ENCODE measurements around the gene CATSPERE.
"Not testable (repeated sequence)": the region's sequence is repeated elsewhere in the genome, so short reads cannot be mapped to it uniquely, and the experiment has no call there.

Gene CATSPERE

DNA sequence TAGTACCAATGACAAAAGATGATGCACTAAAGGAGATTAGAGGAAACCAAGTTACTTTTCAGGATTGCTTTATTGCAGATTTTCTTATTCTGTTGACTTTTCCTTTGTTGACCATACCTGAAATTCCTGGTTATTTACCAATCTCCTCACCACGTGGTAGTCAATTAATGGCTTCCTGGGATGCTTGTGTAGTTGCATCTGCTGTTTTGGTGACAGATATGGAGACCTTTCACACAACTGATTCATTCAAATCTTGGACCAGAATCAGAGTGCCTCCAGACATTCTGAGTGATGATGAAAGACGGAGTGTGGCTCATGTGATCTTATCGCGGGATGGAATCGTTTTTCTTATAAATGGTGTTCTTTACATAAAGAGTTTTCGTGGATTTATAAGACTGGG, 91.3 kb downstream of the CATSPERE start:
- no peak for DNase-seq (ENCODE audit: low read depth)

DNA sequence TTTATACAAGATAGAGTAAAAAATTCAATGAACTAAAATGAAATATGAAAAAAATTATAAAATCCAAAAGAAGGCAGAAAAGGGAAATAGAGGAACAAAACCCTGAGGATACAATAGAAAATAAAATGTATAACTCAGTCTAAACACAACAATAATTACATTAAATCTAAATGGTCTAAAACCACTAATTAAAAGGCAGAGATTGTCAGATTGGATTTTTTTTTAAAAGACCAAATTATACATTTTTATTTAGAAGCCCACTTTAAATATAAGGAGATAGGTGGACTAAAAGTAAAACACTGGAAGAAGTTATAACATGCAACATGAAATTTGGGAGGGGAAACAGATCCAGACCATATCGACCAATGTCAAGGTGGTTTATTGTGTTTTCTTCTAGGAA, 95.2 kb downstream of the CATSPERE start:
- DNase-seq (ENCODE audit: low read depth) = no peak

DNA sequence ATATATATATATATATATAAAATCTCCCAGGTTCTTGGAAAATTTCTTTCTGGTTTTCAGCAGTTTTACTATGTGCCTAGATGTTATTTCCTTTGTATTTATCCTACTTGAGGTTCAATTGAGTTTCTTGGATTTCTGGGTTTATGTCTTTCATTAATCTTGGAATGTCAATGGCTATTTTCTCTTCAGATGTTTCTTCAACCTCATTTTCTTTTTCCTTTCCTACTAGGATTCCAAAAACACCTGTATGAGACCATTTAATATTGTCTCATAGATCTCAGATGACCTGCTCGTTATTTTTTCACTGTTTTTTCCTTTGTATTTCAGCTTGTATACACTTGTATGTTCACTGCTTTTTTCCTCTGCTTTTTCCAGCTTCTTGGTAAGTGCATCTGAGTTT, 96.5 kb downstream of the CATSPERE start:
- no peak for DNase-seq (ENCODE audit: low read depth)

DNA sequence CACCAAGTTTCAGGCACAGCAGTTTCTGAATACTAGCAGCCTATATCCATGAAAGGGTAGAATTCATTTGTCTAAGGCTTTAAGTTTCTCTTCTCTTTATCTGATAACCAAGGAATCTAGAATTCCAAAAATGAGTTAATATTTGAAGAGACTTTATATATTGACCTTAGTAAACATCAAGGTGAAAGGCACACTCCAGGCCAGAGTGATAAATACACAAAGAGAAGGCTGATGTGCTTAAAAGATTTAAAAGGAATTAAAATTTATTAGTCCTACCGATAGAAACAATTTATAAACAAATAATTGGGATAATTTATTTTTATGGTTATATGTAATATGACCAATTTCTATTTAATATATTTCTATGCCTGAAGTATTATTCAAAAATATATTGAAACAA, 98.5 kb downstream of the CATSPERE start:
- no peak for DNase-seq (ENCODE audit: low read depth)

DNA sequence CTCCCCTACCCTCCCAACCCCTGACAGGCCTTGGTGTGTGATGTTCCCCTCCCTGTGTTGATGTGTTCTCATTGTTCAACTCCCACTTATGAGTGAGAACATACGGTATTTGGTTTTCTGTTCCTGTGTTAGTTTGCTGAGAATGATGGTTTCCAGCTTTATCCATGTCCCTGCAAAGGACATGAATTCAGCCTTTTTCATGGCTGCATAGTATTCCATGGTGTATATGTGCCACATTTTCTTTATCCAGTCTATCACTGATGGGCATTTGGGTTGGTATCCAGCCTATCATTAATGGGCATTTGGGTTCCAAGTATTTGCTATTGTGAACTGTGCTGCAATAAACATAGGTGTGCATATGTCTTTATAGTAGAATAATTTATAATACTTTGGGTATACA, 101.8 kb downstream of the CATSPERE start:
- not testable (repeated sequence) for DNase-seq (ENCODE audit: low read depth)

DNA sequence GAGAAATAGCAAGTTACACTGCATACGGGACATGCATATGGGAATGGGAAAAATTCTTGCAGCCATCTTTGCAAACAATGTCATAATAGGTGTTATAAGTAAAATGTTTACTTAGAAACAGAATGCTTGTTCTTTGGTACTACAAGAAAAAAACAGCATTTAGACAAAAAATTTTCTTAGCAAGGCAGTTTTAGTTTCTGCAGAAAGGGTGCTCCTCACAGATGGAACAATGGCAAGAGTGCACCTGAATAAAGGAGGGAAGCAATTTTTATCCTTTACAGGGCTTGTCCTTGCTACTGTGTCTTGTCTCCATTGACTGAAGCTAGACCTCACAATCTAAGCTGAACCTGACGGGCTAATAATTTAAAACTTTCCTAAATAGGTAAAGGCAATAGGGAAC, 112.7 kb downstream of the CATSPERE start:
- DNase-seq (ENCODE audit: low read depth) = no peak

DNA sequence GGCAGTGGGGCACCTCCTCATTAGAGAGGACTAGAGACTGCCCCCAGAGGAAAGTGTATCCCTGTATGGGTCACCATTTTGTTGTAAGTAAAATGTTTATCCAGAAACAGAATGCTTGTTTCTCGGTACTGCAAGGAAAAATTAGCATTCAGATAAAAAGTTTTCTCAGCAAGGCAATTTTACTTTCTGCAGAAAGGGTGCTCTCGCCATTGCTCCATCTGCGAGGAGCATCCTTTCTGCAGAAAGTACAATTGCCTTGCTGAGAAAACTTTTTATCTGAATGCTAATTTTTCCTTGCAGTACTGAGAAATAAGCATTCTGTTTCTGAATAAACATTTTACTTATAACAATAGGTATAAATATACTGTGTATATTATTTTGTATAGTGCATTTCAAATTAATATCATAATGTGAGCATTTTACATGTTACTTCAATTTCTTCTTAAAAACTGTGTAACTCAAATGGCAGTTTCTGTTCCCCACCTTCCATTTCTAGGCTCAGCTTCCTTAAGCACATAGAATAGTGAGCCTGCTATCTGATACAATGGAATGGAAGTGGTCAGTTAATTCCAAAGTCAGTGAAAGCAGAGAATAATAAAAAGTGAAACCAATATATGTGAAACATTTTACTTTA, 115.3 kb downstream of the CATSPERE start:
- DNase-seq (ENCODE audit: low read depth) = no peak

DNA sequence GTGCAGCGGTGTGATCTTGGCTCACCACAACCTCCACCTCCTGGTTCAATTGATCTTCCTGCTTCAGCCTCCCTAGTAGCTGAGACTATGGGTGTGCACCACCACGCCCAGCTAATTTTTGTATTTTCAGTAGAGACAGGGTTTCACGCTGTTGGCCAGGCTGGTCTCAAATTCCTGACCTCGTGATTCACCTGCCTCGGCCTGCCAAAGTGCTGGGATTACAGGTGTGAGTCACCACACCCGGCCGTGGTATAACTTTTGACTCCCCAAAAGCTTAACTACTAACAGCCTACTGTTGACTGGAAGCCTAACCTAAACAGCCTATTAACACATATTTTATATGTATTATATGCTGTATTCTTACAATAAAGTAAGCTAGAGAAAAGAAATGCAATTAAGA, 117.1 kb downstream of the CATSPERE start:
- DNase-seq (ENCODE audit: low read depth) = not testable (repeated sequence)

DNA sequence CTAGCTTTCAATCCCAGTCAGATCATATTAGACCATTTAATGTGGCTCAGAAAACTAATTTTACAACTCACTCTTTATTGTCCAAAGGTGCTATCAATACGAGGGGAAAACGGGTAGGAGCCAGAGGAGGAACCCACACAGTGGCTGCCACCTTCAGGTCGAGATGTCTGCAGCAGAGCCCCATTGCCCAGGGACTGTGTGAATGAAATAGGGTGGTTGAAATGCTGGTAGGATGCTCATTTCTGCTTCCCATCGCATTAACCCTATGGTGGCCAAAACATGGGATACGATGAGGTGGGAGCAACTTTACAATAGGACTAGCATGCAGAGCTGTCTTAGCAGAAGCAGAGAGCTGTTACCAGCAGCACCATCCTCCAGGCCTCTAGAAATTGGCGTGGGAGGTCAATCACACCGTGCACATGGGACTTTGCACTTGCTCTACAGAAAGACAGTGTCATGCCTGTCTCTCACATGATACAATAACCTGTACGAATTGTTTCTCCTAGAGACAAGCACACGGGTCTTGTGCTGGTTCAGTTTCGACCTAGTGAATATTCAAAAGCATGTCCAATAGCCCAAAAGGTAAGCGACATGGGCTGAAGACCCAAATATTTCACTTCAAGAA, 122.4 kb downstream of the CATSPERE start:
- no peak for DNase-seq (ENCODE audit: low read depth)

DNA sequence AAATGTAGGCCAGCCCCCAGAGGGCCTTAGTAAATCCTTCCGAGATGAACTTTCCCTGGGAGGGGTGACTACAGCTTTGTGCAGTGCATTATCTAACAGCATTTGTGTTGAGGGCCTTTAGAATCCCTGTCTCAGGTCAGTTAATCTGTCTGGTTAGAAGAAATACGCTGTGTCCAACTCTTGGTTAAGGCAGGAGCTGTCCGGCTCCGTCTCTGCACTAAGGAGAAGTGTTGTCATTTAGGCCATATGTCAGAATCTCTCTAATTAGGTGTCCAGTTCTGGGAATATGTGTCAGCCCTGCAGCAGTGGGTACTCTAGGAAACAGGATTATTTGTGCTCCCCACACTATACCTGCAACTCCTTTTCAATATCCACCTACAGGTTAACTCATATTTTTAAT, 124.8 kb downstream of the CATSPERE start:
- DNase-seq (ENCODE audit: low read depth) = no peak

DNA sequence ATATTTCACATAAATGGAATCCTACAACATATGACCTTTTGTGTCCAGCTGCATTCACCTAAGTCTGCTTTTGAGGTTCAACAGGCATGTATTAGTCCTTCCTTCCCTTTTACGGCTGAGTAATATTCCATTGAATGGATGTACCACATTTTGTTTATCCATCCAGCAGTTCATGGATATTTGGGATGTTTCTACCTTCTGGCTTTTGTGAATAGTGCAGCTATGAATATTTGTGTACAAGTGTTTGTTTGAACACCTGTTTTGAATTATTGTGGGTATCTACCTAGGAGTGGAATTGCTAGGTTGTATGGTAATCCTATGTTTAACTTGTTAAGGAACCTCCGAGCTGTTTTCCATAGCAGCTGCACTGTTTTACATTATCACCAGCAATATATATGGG, 129.6 kb downstream of the CATSPERE start:
- no peak for DNase-seq (ENCODE audit: low read depth)

DNA sequence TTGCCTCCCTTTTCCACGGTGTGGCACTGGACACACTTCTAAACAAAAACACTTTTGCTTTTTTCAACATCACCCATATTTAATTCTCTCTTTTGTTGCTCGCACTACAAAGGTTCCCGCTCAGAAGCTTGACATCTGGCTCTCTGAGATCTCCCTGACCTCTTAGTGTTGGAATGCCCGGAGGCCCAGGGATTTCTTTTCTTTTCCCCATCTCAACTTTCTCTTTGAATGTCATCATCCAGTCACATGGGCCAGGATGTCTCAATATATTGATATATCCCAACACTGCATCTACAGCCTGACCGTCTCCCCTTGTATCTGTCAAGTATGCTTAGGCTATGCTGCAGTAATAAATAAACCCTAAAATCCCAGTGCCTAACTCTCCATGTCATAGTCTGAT, 137.5 kb downstream of the CATSPERE start:
- DNase-seq (ENCODE audit: low read depth) = no peak

DNA sequence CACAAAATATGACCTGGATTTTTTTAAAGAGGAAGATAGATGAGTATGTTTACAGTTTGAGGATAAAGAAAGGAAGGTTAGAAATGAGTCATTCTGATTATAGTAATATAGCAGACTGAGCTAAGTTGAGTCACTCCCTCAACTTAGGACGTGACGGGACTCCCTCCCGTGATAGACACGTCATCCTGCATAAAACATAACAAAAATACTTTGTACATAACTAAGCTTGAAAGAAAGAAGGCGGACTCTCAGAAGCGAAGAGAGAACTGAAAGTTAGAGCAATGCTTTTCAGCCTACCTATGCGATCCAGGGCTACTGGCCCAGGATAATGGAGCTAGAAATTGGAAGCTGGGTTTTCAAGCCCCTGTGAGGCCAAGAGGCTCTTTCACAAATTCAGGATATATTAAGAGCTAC, 138.9 kb downstream of the CATSPERE start:
- DNase-seq (ENCODE audit: low read depth) = peak; percentile 79

DNA sequence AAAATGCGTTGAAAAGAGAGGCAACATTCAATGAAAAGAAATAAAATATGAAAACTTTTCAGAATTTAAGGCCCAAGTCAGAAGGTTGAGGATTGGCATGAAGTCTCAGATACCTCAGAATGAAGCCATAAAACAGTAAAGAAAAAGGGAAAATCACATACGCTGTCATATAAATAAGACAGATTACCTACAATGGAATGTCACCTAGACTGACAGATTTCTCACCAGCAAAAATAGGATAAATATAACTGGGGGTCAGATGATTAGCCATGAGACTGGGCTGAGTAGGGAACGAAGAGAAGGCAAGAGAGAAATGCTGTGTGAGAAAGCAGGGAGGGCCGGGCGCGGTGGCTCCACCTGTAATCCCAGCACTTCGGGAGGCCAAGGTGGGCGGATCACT, 140.3 kb downstream of the CATSPERE start:
- DNase-seq (ENCODE audit: low read depth) = no peak

DNA sequence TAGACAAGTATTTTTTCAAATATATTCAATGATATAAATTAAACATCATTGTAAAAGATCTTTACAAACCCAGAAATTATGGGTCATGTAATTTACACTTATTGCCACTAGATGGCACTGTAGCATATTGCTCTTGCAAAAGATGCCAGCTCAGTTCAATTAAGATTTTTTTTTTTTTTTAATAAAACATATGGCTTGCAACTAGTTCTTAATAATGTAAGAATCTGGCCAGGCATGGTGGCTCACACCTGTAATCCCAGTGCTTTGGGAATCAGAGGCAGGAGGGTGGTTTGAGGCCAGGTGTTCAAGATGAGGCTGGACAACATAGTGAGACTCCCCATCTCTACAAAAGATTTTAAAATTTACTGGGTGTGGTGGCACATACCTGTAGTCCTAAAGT, 142.4 kb downstream of the CATSPERE start:
- DNase-seq (ENCODE audit: low read depth) = no peak

DNA sequence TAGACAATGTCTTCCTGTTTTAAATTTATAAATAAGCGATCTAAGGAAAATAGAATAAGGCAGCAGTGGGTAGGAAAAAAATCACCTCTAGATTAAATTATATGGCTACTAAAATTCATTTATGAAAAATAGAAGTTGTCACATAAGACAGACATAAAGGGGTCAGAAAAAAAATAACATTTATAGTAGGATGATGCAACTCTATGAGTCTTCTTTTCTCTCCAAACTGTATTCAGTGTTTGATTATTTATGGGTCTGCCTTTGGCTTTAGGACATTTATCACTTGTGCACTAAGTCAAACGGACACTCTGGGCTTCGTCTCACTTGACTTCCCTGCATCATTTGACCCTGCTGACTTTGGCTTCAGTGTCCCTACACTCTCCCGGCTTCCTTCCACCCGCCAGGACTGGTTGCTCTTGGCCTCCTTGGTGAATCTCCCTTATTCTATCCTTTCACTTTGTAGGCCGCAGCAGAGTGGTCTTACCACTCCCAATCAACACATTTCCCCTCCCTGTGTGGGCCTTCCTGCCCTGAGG, 144.8 kb downstream of the CATSPERE start:
- DNase-seq (ENCODE audit: low read depth) = no peak

DNA sequence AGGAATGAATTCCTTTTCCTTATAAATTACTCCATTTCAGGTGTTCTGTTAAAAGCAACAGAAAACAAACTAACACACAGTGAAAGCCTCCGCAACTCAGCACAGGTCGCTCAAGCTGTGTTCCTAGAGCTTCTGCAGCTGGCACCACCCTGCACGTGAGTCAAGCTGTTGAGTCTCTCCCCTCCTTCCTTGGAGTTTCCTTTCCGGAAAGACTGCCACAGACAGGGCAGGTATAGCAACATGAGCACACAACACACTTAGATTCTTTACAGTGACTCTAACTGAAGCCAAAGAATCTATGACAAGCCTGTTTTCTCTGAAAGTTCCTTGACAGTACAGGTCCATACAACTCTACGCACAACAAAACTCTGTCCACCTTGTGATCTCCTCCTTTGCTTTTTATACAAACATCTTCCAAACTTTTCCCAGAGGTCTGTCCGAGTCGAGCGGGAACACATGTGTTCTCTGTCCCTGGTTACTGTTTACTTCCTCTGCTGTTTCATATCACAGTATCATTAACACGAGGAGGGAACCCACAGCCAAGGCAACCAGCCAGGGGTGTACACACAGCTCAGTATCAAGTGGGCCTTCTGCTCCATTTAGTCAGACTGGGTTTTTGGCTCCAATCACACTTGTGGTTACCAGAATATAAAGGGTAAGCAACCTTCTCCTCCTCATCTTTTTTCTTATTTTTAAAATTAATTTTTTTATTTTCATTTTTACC, 153.2 kb downstream of the CATSPERE start:
- no peak for DNase-seq (ENCODE audit: low read depth)

DNA sequence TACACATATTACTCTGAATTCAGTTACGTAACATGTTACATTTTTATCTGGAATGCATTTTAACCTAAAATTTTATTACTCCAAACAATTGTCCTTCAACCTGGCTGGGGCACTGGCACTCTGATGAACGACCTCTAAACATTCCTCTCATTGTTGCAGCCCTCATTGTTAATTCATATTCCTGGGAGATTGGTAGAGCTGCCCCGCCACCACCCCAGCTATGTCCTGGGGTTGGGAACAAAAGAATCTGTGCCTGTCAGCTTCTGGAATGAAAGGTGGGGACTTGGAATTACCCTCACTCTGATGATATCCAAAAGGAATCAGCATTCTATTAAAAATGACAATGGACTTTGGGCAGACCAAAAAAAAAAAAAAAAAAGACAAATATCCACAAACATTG, 153.8 kb downstream of the CATSPERE start:
- DNase-seq (ENCODE audit: low read depth) = no peak

DNA sequence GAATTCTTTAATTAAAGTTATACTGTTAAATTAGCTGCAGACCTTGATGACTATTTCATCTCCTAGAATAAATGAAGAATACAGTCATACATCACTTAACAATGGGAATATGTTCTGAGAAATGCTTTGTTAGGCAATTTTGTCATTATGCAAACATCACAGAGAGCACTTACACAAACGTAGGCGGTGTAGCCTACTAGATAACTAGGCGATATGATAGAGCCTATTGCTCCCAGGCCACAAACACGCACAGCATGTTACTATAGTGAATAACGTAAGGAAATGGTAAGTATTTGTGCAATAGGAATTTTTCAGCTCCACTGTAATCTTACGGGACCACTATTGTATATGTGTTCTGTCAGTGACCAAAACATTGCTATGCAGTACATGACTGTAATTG, 154.2 kb downstream of the CATSPERE start:
- DNase-seq (ENCODE audit: low read depth) = no peak

DNA sequence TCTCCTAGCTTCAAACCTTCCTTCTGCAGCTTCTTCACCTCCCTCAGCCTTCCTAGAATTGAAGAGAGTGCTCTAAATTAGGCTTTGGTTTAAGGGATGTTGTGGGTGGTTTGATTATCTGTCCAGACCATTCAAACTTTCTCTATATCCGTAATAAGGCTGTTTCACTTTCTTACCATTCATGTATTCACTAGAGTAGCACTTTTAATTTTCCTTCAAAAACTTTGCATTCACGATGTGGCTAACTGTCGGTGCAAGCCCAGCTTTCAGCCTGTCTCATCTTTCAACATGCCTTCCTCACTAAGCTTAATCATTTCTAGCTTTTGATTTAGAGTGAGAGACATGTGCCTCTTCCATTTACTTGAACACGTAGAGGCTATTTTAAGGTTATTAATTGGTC, 165.6 kb downstream of the CATSPERE start:
- no peak for DNase-seq (ENCODE audit: low read depth)

DNA sequence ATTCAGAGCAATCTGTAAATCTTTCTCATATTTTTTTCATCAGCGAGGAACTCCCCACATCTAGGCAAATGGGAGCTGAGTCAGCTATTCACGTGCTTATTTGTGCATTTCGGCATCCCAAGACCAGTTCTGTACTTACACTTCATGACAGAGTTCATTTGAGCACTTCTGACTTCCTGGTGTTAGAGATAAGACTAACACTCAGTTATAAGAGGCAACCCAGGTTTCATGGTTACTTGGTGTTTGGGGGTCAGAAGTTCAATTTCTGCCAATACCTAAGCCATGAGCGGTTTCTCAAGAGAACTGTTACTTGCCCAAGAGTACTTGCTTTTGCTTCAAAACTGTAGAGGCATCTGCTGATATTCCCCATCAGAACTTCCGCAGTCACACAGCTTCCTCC, 167.7 kb downstream of the CATSPERE start:
- DNase-seq (ENCODE audit: low read depth) = no peak

DNA sequence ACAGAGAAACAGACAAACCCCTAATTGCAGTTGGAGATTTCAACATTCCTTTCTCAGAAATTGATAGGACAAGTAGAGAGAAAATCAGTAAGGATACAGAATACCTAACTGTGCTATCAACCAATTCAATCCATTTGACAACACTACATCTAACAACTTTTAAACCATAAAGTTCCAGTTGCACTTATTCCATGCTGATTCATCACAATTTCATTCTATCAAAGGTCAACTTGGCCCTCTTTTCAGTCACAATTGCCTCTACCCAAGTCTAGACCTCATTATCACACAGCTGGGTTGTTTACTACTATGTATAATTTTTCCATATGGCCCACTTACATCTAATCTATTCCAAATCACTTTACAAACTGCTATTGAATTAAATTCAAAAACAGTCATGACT, 172.1 kb downstream of the CATSPERE start:
- no peak for DNase-seq (ENCODE audit: low read depth)

DNA sequence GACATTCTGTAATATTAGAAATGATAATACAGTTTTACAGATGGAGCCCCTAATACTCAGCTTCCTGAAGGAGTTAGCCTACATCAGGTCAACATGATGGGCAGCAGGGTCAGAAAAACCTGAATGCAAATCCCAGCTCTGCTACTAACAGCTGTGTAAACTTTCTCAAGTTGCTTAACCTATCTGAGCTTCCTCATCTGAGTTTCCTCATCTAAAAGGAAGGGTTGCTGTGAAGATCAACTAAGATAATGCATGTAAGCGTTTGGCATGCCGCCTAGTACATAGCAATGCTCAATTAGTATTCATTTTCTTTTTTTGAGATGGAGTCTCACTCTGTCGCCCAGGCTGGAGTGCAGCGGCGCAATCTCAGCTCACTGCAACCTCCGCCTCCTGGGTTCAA, 173.5 kb downstream of the CATSPERE start:
- DNase-seq (ENCODE audit: low read depth) = no peak

Data from GM04504 (cell line).